Ecto neural progenitor cell (in vitro differentiated cells): ENCODE measurements around the gene CIDEB.

Source experiments
- DNase-seq: peaks from one replicate; pipeline ENCODE4 v3.0.0-alpha.2; 2018; ENCODE audit warnings: low spot score

Gene CIDEB

DNA sequence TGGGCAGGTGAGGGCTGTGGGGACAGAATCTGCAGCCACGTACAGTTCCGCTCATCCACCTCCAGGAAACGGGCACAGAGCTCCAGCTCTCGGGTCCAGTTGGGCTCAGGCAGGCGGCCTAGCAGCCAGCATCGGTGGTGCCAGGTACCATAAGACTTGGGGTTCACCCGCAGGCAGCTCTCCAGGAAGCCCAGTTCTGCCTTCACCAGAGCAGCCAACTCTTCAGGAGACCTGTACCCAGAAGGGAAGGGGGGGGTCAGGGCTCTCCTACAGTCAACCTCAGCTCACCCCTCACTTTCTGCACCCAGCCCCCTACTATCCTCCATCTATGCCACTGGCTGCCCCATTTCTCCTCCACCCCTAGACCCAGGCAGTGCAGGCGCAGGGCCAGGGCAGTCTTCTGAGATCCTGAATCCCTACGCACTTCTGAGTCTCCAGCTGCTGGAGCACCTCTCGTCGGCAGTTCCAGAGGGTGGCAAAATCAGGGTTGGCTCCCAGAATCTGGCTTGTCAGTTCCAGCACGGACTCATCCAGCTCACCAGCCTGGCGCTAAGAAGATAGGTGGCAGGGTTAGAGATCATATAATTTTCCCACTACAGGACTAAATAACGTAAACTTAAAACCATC, 37.8 kb downstream of the CIDEB start:
- no peak for DNase-seq

DNA sequence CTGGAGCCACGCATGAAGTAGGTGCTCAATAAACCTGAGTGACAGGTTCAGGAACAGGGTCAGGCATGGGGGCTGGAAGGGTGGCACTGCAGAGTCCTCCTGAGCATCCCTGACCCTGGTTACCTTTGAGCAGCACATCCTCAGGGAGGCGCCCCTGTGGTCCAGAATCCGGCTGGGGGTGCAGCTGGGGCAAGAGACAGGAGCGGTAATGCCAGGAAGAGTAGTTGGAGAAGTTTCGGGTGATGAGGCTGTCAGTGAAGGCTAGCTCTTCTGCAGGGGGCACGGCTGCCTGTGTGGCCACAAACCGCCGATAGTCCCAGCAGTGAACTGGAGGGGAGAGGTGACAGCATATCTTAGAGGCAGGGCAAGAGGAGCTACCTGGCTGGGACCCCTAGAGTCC, 38.4 kb downstream of the CIDEB start:
- no peak for DNase-seq

DNA sequence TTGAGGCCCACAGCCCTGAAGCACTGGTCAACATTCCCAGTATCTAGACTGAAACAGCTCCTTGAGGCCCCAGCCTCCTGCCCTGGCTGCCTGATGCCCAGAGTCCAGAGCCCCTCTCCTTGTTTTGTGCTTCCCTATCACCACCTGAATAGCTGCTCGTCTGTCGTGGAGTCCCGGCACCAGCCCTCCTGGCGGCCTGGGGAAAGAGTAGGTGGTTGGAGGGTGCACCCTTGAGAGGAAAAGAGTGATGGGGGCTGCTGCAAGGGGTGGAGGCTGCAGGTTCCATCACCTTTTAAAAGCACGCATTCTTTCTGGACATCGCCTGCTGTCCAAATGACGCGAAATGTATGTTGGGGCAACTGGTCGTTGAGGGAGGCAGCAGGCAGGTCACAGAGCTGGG, 39.6 kb downstream of the CIDEB start:
- no peak for DNase-seq

DNA sequence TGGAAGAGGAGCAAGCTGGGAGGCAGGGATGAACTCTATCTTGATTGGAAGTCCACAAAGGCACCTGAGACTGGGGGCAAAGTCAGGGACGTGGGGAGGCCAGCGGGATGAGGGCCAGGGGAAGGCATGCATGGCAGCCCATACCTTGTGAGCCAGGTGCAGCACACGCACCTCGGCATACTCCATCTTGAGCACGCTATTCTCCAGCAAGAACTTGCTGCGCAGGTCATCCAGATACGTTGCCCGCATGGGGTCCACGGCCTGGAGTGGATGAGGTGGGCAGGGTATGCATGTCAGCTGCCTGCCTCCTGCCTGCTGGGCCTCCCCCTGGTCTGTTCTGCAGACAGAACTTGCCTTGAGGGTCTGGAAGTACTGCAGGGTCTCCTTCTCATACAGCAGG, 40.3 kb downstream of the CIDEB start:
- DNase-seq, result no peak

DNA sequence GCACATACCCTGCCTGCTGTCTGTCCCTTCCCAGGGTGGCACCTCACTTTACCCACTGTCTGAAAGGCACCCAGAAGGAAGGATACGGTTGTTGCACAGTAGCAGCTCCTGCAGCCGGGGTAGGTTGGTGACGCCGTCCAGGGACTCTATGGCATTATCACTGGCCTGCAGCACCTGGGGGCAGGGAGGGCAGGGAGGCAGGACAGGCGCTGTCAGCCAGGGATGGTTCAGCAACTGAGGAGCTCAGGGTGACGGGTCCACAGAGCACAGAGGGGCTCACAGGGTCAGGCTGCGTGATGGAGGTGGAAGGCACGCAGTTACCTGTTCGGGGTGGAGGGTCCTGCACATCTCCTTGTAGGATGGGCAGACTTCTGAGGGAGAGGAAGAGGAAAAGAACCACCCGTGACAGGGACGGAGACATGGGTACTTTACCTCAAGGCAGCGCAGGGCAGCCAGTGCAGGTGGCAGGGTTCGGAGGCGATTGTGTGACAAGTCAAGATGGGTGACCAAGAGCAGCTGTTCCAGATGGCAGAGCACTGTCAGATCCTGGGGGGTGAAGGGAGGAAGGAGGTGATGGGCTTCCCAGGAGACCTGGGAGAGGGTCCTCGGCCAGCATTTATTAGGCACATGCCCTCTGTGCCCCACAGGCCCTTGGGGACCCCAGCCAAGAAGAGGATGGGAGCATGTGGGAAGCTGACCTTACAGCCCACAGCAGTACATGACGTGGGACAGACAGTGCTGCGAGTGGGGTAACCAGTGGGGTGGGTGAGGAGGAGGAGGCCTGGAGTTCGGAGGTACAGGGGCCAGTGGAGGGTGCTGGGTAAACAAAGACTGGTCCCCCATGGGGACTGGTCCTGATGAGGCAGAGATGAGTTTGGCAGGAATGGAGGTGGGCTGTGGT, 41.2 kb downstream of the CIDEB start:
- no peak for DNase-seq

DNA sequence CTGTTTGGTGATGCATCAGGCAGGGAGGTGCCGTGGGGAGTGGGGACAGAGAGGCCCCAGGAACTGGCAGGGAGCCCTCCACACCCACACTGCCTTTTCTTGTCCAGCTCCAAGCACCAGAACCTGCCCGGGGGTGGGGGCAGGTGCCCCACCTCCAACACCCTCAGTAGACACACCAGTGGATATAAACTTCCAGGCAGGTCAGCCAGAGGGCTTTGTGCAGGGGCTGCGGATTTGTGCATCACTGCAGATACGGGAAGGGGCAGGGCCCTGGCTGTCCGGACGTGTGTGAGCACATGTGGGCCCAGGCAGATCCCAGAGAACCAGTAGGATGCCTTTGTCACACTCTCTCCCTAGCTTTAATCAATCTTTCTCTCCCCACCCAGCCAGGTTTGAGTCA, 43.5 kb downstream of the CIDEB start:
- no peak for DNase-seq

DNA sequence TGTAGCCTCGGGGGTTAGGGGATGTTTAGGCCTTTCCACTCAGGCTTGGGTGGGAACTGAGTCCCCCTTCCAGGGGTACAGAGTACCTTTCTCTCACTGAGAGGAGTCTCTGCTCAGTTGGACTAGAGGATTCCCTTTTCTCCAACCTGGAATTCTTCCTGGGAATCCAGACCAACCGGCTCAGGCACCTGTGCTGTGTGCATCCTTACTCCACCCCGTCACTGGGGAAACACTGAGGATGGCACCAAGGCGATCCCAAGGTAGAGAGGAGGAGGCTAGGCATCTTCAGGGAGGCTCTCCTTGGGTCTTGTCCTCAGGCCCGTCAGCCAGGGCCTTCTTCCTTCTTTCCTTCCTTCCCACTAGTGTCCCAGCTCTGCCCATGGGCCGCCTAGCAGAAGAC, 43.9 kb downstream of the CIDEB start:
- DNase-seq, result no peak

DNA sequence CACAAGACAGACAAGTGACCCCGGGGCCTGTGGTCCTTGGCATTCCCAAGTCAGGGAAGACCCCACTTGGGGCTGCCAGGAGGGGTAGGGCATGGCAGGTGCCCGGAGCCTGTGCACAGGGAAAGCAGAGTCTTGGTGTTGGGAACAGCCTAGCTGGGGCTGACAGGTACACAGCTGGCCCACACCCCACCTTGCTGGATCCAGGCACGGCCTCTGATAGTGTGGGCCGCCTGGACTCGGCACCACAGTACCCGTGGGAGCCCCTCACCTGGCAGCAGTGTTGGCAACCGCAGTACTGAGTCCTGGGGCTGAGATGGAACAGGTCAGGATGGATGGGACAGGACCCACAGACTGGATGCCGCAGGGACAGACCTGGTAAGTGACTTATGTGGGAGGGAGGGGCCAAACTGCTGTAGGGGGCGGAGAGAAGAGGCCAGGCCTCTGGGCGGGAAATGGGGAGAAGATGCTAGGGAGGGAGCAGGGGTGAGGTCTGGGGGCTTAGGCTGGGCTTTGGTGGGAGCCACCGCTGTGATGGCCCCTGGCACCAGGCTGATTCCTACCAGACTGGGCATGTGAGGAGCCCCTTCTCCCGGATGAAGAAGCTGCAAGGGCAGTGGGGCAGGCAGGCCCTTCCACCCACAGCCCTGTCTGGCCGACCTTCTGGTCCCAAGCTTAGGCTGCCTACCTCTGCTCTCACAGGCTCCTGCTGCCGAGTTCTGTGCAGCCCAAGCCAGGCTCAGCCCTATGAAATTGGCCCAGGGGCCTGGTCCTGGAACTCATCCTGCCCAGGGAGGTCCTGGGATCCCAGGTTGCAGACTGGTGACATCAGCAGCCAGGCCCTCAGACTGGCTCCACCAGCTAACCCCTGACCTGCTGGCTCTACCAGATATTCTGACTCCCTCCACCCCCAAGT, 44.7 kb downstream of the CIDEB start, which contains the start of gene TGM1:
Gene TGM1 (minus strand): TSS at position 357 of the 913 bp plus-strand sequence. CDS start 825 bp downstream, outside the sequence.
- no peak for DNase-seq

DNA sequence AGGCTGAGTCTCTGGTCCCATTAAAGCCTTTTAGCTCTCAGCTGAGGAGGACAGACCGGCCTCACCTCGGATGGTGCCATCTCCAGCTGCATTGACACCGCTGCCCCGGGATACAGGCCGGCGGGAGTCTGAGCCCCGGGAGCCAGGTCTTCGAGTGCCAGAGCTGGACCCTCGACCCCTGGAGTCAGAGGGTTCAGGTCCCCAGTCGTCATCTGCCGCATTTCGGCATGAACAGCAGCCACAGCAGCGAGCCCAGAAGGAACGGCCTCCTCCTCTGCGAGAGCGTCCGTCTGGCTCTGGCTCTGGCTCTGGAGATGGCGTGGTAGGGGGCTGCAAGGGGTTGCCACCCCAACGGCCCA, 45.8 kb downstream of the CIDEB start:
- DNase-seq, result no peak

DNA sequence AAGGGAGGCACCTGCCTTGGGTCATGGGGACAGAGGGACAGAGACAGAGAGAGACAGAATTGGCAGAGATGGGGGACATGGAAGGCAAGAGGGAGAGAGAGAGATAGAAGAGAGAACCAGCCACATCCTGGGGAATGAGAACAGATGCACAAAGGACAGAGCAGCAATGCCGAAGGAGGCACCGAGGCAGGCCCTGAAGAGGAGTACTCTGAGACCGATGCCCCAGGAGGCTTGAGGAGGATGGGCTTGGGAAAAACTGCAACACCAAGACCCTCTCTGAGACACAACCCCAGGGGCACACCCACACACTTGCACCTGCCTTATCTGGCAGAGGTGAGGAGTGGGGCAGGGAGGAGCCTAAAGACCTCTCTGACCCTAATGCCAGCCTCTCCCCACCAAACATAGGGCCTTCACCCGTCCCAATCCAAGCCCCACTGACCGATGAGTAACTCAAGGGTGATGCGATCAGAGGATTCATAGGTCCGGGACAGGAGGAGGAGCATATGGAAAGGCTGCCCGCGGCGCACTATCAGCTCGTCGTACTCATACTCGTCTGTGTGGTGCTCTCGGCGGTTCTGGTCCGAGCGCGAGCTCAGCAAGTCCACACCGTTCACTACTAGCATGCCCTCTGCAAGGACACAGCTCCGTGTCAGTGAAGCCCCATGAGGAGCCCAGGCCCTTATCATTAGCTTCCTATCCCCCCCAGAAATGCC, 46.4 kb downstream of the CIDEB start:
- DNase-seq, result no peak

DNA sequence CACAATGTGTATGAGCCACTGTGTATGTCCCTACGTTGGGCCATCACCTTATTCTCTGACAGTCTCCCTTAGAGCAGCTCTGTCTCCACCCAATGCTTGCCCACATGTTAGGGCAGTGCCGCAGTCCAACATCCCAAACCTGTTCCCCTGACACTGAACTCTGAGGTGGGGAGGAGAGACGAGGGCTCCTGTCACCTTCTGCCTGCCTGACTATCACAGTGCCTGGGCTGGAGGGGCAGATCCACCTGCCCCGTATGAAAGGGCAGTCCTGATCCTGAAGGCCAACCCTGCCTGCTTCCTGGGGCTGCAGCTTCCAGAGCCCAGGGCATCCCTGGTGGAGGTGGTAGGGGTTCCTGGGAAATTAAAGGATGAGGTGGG, 47.0 kb downstream of the CIDEB start:
- DNase-seq, result no peak

DNA sequence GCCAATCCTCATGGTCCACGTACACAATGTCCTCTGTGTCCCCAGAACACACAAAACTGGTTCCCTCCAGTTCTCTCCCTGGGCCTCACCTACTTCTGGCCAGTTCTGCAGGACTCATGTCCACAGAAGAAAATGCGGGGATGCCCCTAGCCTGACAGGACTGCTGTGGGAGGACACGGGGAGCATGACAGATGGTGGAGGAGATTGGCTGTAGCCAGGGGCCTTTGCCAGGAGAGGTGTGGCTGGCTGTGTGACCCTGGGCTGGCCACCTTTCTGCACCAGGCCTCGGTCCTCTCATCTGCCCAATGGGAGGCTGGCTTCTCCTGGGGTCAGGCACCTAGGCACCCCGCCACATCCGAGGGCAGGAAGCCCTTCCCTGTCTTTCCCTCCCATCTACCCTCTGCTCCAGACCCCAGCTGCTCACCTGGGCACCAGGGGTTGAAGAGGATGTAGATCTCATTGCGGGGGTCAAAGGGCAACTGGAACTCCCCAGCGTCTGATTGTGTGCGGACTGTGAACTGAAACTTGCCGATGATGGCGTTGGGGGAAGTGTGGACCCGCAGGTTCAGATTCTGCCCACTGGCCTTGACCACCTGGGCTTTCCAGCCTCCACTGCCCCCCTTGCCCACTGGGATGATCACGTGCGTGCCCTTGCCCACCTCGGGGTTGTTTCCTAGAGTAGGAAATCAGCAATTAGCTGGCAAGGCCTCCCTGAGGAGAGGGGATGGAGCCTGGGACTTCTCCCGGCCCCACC, 47.6 kb downstream of the CIDEB start:
- no peak for DNase-seq

DNA sequence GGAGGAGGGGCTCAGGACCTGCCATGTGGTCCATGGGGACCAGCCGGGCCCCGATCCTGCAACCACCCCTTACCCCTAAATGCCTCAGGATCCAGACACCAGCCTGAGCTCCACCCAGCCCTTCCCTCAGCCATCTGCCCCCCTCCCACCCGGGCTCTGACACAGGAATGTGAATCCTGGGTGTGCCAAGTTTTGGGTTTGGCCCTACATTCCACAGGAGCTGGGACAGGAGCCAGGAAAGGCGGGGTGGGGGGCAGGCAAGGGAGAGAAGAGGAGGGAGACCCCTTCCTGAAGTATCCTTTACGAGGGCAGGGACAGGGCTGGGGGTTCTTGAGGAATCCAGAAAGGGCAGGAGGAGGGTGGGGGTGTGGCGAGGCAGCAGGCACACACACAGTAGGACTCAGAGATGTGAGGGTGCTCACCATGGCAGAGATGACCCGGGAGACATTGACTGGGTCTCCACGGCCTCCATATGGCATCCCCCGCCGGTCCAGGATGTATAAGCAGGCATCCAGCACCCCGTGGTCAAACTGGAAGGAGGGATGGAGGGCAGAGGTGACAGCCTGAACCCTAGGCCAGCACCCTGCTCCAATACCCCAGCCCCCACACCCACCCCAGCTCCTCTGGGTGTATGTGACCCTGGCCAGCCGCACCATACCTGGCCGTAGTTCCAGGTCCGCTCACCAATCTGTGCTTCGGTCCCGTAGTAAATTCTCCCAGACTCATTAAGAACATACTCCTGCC, 48.3 kb downstream of the CIDEB start:
- DNase-seq, result no peak

DNA sequence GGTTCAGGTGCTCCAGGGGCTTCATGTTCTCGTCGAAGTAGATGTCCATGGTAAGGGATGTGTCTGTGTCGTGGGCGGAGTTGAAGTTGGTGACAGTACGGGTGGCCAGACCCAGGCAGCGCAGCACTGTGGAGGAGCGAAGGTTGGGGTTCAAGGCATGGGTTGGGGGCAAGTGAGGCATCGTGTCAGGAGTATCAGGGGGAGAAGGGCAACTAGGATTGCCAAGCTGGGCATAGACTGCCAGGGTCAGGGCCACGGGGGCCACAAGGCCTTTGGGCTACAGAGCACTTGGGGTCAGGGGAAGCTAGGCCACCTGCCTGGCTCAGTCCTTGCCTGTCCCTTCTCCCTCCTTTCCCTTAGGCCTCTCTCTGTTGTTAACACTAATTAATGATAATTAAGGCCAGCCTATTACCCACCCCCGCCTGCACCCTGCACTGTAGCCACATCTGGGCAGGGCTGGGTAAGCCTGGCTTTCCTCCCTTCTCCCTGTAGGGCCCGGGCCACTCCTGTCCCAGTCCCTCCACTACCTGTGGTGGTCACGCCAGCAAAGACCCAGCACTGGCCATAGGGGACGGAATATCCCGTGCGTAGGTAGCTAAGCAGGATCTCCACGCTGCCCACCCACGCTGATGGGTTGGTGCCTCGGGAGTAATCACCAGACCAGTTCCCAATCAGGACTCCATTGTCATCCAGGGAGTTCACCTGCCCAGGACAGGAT, 49.1 kb downstream of the CIDEB start:
- no peak for DNase-seq

DNA sequence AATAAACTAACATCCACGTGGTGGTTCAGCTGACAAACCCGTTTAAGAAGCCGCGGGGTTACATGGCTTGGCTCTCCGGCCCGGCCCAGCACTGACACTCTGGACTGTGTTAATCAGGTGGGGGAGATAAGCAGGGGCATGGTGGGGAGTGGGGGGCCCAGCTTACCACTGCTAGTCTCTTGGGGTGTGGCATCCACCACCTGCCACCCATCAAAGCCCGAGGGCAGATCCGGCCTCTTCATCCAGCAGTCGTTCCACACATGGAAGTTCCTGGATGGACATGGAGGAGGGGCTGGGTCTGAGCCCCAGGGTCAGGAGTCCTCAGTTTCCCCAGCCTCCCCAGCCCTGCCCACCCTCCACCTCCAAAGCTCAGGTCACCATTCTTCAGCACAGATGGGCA, 49.7 kb downstream of the CIDEB start:
- DNase-seq, result no peak

DNA sequence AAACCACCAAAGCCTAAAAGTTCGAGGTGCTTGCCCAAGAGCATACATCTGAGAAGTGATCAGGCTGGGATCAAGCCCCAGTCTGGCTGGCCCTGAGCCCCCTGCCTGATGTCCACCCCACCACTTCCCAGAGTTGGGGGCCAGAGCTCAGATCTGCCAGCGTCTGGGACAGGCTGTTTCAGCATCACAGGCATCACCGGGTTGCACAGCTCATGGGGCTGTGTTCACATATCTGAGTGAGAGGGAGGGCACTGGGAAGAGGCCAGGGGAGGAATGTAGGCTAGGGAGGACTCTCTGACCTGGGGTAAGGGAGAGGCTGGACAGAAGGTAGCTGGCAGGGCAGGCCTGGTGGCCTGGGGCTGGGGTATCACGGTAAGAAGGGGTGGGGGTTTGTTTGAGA, 50.8 kb downstream of the CIDEB start:
- DNase-seq, result no peak

DNA sequence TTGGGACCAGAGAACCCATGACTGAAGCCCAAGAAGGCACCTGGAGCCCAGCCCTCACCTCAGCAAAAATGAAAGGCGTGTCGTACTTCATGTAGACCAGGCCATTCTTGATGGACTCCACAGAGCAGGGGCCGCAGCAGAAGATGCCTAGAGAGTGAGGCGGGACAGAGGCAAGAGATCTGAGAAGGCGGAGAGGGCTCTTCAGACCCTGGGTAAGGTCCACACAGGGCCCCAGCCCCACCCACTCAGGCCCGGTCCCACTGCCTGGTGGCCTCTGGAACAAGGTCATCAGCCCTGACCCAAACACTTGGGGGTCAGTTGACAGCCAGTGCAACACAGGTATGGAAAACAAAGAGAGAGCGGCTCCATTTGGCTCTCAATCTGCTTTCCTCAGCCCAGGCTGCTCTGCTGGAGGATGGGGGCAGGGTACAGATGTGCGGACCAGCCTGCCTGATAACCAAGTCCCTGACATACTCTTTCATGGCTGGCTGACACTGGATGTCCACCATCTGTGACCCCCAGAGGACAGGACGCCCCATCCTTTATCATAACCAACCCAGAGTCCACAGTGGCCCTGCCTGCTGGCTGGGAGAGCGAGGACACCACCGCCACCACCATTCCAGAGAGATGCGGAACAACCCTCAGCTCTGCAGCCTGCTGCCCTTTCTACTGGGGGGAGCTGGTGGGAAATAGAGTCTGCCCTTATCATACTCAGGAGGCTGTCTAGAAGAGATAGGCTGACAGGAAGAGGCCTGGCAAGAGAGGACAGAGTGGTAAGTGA, 51.7 kb downstream of the CIDEB start:
- DNase-seq, result no peak

DNA sequence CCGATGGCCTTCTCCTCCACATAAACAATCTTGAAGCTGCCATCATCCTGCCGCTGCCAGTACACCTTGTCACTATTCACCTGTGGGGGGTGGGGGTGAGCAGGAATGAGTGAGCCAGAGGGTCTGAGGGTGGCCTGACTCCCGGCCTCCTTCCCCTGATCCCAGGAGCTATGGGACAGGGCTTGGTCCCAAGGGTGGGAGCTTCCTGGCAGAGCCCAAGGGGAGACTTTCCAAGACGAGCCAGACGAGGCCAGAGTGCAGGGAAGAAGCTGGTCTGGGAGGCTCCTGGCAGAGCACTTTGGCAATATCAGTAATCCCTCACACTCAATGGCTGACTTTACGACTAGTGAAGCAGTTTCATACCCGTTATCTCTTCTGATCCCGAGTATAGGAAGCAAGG, 52.3 kb downstream of the CIDEB start:
- no peak for DNase-seq
